ENCODE results near the gene PSD4.
A peak's percentile ranks its signal among the peaks of the same experiment; 100 is the strongest.

PSD4 gene

GRCh38 chr2:113167115-113167932 lies 6.4 kb upstream of the PSD4 start:
- ChIA-PET CTCF (interaction anchor here (0.9 to 7.4 kb wide), 3 partner anchors 15 to 223 kb away, joined by 3 to 53 read pairs (median 5); no protein-coding TSS in a partner anchor), POLR2A (no interaction called here)
- no peak for DNase-seq (ENCODE audit: extremely low spot score)
- no peak for TF ChIP-seq CTCF (IDR thresholded peaks at IDR 0.05; ENCODE audit: control extremely low read depth, extremely low read depth, low read depth, missing control alignments)

- ChIA-PET POLR2A (no interaction called here), CTCF (interaction anchor here (0.6 to 7.4 kb wide), 3 partner anchors 10 to 30 kb away, joined by 3 to 53 read pairs (median 3); no protein-coding TSS in a partner anchor)
- no peak for DNase-seq (ENCODE audit: extremely low spot score)
- no peak for TF ChIP-seq CTCF (IDR thresholded peaks at IDR 0.05; ENCODE audit: control extremely low read depth, extremely low read depth, low read depth, missing control alignments)
Measured at GRCh38 chr2:113167962-113168340, 5.8 kb upstream of the PSD4 start.

GRCh38 chr2:113169002-113169530 lies 4.7 kb upstream of the PSD4 start:
- ChIA-PET CTCF (interaction anchor here (7.8 kb wide), 1 partner anchor 31 kb away, joined by 133 read pairs; no protein-coding TSS in a partner anchor), POLR2A (no interaction called here)
- TF ChIP-seq CTCF (IDR thresholded peaks at IDR 0.05; ENCODE audit: control extremely low read depth, extremely low read depth, low read depth, missing control alignments) = no peak
- peak; percentile 45 for DNase-seq (ENCODE audit: extremely low spot score)

GRCh38 chr2:113169586-113169985 lies 4.2 kb upstream of the PSD4 start:
- no peak for DNase-seq (ENCODE audit: extremely low spot score)
- TF ChIP-seq CTCF (IDR thresholded peaks at IDR 0.05; ENCODE audit: control extremely low read depth, extremely low read depth, low read depth, missing control alignments) = no peak
- POLR2A ChIA-PET = no interaction called here
- CTCF ChIA-PET = interaction anchor here (7.8 kb wide), 1 partner anchor 31 kb away, joined by 133 read pairs; no protein-coding TSS in a partner anchor

GRCh38 chr2:113171334-113172075 lies 2.3 kb upstream of the PSD4 start:
- CTCF ChIA-PET = interaction anchor here (1.2 to 7.8 kb wide), 6 partner anchors 12 to 219 kb away, joined by 3 to 133 read pairs (median 6); no protein-coding TSS in a partner anchor
- no peak for DNase-seq (ENCODE audit: extremely low spot score)
- no peak for TF ChIP-seq CTCF (IDR thresholded peaks at IDR 0.05; ENCODE audit: control extremely low read depth, extremely low read depth, low read depth, missing control alignments)
- POLR2A ChIA-PET = no interaction called here
